Medulla oblongata (tissue), 1 donor: ENCODE results near the gene KLHL29.

Experiments
- DNase-seq: peaks from one replicate; pipeline ENCODE4 v3.0.0-alpha.2; 2015; ENCODE audit errors: extremely low spot score

KLHL29 gene

GRCh38 chr2:23615216-23616020, 230.4 kb downstream of the KLHL29 start:
- DNase-seq, result no peak

GRCh38 chr2:23616630-23617029, 231.7 kb downstream of the KLHL29 start:
- no peak for DNase-seq

GRCh38 chr2:23617167-23617810, 232.3 kb downstream of the KLHL29 start:
- peak; percentile 53 for DNase-seq

- no peak for DNase-seq
Measured at GRCh38 chr2:23617811-23618215, 232.8 kb downstream of the KLHL29 start.

GRCh38 chr2:23618265-23618664, 233.3 kb downstream of the KLHL29 start:
- DNase-seq, result no peak

GRCh38 chr2:23618794-23619530, 234.0 kb downstream of the KLHL29 start:
- DNase-seq, result no peak

GRCh38 chr2:23619941-23620340, 235.0 kb downstream of the KLHL29 start:
- DNase-seq, result no peak

- DNase-seq, result peak; percentile 27
Measured at GRCh38 chr2:23620841-23621341, 235.9 kb downstream of the KLHL29 start.

GRCh38 chr2:23621616-23622015, 236.6 kb downstream of the KLHL29 start:
- DNase-seq, result no peak

- DNase-seq, result no peak
Measured at GRCh38 chr2:23622466-23622865, 237.5 kb downstream of the KLHL29 start.

- no peak for DNase-seq
Measured at GRCh38 chr2:23622966-23623675, 238.1 kb downstream of the KLHL29 start.

- no peak for DNase-seq
Measured at GRCh38 chr2:23624378-23624777, 239.4 kb downstream of the KLHL29 start.

- no peak for DNase-seq
Measured at GRCh38 chr2:23624915-23625314, 239.9 kb downstream of the KLHL29 start.

GRCh38 chr2:23625726-23626125, 240.7 kb downstream of the KLHL29 start:
- no peak for DNase-seq

GRCh38 chr2:23626701-23627230, 241.8 kb downstream of the KLHL29 start:
- no peak for DNase-seq

- no peak for DNase-seq
Measured at GRCh38 chr2:23627236-23628009, 242.4 kb downstream of the KLHL29 start.

- DNase-seq, result no peak
Measured at GRCh38 chr2:23628926-23629771, 244.2 kb downstream of the KLHL29 start.

GRCh38 chr2:23629772-23630480, 244.9 kb downstream of the KLHL29 start:
- DNase-seq, result no peak

GRCh38 chr2:23630961-23631360, 246.0 kb downstream of the KLHL29 start:
- no peak for DNase-seq
